HepG2 (cell line): ENCODE measurements around the gene FBF1. TPM values are rescaled to one million over a fixed set of nuclear protein-coding genes. Genes with fewer than 3 reads are reported as not detected.

Experiments
- AGO1 ChIP-seq: fragments of 200-400 bp; formaldehyde crosslinking; IDR thresholded peaks from 2 replicates; pipeline ENCODE4 v1.6.1; 2017; ENCODE audit warnings: mild to moderate bottlenecking, low read depth, low read length, moderate library complexity; ENCODE audit not compliant: poor library complexity, severe bottlenecking
- CCDC6 ChIP-seq: sonication (generic); formaldehyde crosslinking; IDR thresholded peaks from 2 replicates; pipeline ENCODE4 v1.8.1; 2022; ENCODE audit warnings: mild to moderate bottlenecking, missing genetic modification reagents, moderate library complexity
- CHD2 ChIP-seq: IDR thresholded peaks from 2 replicates; pipeline ENCODE4 v1.6.1; 2011; ENCODE audit warnings: low read depth, low read length, improper control_type of control experiment
- ESRRA ChIP-seq: sonication (generic); formaldehyde crosslinking; IDR thresholded peaks from 2 replicates; pipeline ENCODE4 v1.5.1; 2020; ENCODE audit warnings: mild to moderate bottlenecking, low read depth, missing genetic modification reagents
- FOSL1 ChIP-seq: sonication (generic); formaldehyde crosslinking; IDR thresholded peaks from 2 replicates; pipeline ENCODE4 v1.9.0; 2021; ENCODE audit warnings: missing genetic modification reagents, borderline replicate concordance
- GZF1 ChIP-seq: sonication (generic); formaldehyde crosslinking; IDR thresholded peaks from 2 replicates; pipeline ENCODE4 v1.5.1; 2020; ENCODE audit warnings: mild to moderate bottlenecking, missing genetic modification reagents
- MED13 ChIP-seq: sonication (generic); formaldehyde crosslinking; IDR thresholded peaks from 2 replicates; pipeline ENCODE4 v1.5.0; 2020; ENCODE audit warnings: missing genetic modification reagents
- MEIS1 ChIP-seq: sonication (generic); formaldehyde crosslinking; IDR thresholded peaks from 2 replicates; pipeline ENCODE4 v1.9.0; 2021; ENCODE audit warnings: mild to moderate bottlenecking, missing genetic modification reagents, moderate library complexity, borderline replicate concordance
- MZF1 ChIP-seq: sonication (generic); formaldehyde crosslinking; IDR thresholded peaks from 2 replicates; pipeline ENCODE4 v1.8.1; 2023; ENCODE audit warnings: mild to moderate bottlenecking, missing genetic modification reagents, borderline replicate concordance
- NR2F2 ChIP-seq: IDR thresholded peaks from 2 replicates; pipeline ENCODE4 v1.6.1; 2012; ENCODE audit warnings: low read depth, inconsistent platforms, borderline replicate concordance
- PAF1 ChIP-seq: IDR thresholded peaks from 2 replicates; pipeline ENCODE4 v1.6.1; 2016; ENCODE audit warnings: missing genetic modification reagents, missing compliant biosample characterization
- POGZ ChIP-seq: sonication (generic); formaldehyde crosslinking; IDR thresholded peaks from 2 replicates; pipeline ENCODE4 v1.4.0; 2020; ENCODE audit warnings: mild to moderate bottlenecking, missing genetic modification reagents
- SKIL ChIP-seq: sonication (generic); formaldehyde crosslinking; IDR thresholded peaks from 2 replicates; pipeline ENCODE4 v1.8.0; 2022; ENCODE audit warnings: missing genetic modification reagents, mild to moderate bottlenecking, moderate library complexity, borderline replicate concordance
- YEATS2 ChIP-seq: sonication (generic); formaldehyde crosslinking; IDR thresholded peaks from 2 replicates; pipeline ENCODE4 v1.4.0; 2020; ENCODE audit warnings: missing genetic modification reagents, borderline replicate concordance
- ZFP36 ChIP-seq: fragments of 150-350 bp; IDR thresholded peaks from 2 replicates; pipeline ENCODE4 v1.6.1; 2018; ENCODE audit warnings: borderline replicate concordance, low read length, low read depth; ENCODE audit not compliant: partially characterized antibody
- ZMYM4 ChIP-seq: sonication (generic); formaldehyde crosslinking; IDR thresholded peaks from 2 replicates; pipeline ENCODE4 v1.8.1; 2023; ENCODE audit warnings: mild to moderate bottlenecking, missing genetic modification reagents
- ZNF121 ChIP-seq: sonication (generic); formaldehyde crosslinking; IDR thresholded peaks from 2 replicates; pipeline ENCODE4 v1.5.0; 2020; ENCODE audit warnings: mild to moderate bottlenecking, missing genetic modification reagents
- ZNF136 ChIP-seq: sonication (generic); formaldehyde crosslinking; IDR thresholded peaks from 2 replicates; pipeline ENCODE4 v1.8.1; 2022; ENCODE audit warnings: low read depth, mild to moderate bottlenecking, moderate library complexity, missing genetic modification reagents
- ZNF143 ChIP-seq: sonication (generic); formaldehyde crosslinking; IDR thresholded peaks from 2 replicates; pipeline ENCODE4 v1.4.0; 2020; ENCODE audit warnings: missing genetic modification reagents
- ZNF160 ChIP-seq: sonication (generic); formaldehyde crosslinking; IDR thresholded peaks from 2 replicates; pipeline ENCODE4 v1.8.0; 2022; ENCODE audit warnings: mild to moderate bottlenecking, inconsistent platforms, missing genetic modification reagents
- ZNF329 ChIP-seq: sonication (generic); formaldehyde crosslinking; IDR thresholded peaks from 2 replicates; pipeline ENCODE4 v1.9.0; 2021; ENCODE audit warnings: low read depth, mild to moderate bottlenecking, missing genetic modification reagents
- ZNF335 ChIP-seq: sonication (generic); formaldehyde crosslinking; IDR thresholded peaks from 2 replicates; pipeline ENCODE4 v1.4.0; 2020; ENCODE audit warnings: missing genetic modification reagents
- ZNF34 ChIP-seq: sonication (generic); formaldehyde crosslinking; IDR thresholded peaks from 2 replicates; pipeline ENCODE4 v1.4.0; 2020; ENCODE audit warnings: mild to moderate bottlenecking, missing genetic modification reagents, borderline replicate concordance
- ZNF530 ChIP-seq: sonication (generic); formaldehyde crosslinking; IDR thresholded peaks from 2 replicates; pipeline ENCODE4 v1.5.0; 2020; ENCODE audit warnings: low read depth, mild to moderate bottlenecking, missing genetic modification reagents
- ZNF841 ChIP-seq: sonication (generic); formaldehyde crosslinking; IDR thresholded peaks from 2 replicates; pipeline ENCODE4 v1.8.1; 2023; ENCODE audit warnings: missing genetic modification reagents, borderline replicate concordance
- ZNF883 ChIP-seq: sonication (generic); formaldehyde crosslinking; IDR thresholded peaks from 2 replicates; pipeline ENCODE4 v1.5.1; 2020; ENCODE audit warnings: mild to moderate bottlenecking, missing genetic modification reagents; ENCODE audit errors: not compliant biosample characterization
- polyA plus RNA-seq, 8 experiments: library from polyadenylated mRNA; depleted of rRNA in 3 of 8; stranded (reverse) in 7 of 8; unstranded in 1 of 8; fragments of >200 nt; fragmentation: Illumina TruSeq in 4 of 8; extraction: Trizol in 4 of 8; gene quantifications; 2 replicates each; pipeline versions ENCODE4 v1.2.1 to v1.2.3, GENCODE V29; 2011 to 2016; ENCODE audit warnings: low read depth in 4 of 8, missing spikeins in 1 of 8, mixed read lengths in 1 of 8; ENCODE audit not compliant: insufficient read depth in 1 of 8
- total RNA-seq, 5 experiments: library from RNA; depleted of rRNA; stranded (reverse); fragments of >200 nt; fragmentation: Illumina TruSeq; extraction: Trizol; gene quantifications; 2 replicates each; pipeline ENCODE4 v1.2.3, GENCODE V29; 2016; ENCODE audit warnings: low read depth in 1 of 5
- TF ChIP-seq, protein P1 (sequence below): sonication (generic); formaldehyde crosslinking; IDR thresholded peaks from 2 replicates; pipeline ENCODE4; 2020; ENCODE audit warnings: missing genetic modification reagents, mild to moderate bottlenecking, borderline replicate concordance

FBF1 gene
- total and polyA plus RNA-seq, 2 of the 13 experiments (the other 11 are each of a cell fraction or from before 2014, with no cell fraction given): 2.4 to 8.1 TPM

DNA sequence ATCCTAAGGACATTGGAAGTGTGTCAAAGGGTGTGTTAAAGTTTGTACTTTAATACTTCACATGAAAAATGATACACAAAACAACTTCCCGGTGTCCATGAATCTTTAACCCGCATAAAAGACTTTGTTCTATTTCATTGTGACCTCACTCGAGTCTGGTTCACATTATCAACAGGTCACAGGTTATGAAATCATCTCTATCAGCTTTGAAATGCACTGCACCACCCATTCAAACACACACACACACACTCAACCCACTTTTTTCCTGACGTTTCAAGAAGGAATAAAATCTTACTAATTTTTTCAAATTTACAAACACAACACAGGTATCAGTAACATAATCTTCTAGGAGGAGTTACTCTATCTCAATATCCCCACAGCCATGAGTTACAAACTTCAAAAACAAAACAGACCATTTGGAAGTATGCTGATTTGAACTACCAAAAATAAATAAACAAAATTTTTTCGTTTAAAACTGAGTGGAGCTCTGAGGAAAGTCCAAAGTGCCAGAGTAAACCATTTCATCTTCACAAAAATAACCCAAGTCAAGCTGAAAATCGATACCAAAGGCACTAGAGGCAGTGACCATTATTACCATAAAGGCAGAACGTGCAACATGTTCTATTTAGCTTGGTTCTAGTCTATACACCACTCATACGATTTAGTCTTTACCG lies 35.5 kb upstream of the FBF1 start (continued):
- no peak for TF ChIP-seq PAF1 (CRISPR knock-in tag)
- no peak for TF ChIP-seq ZFP36
- no peak for TF ChIP-seq AGO1
- TF ChIP-seq, protein P1, sequence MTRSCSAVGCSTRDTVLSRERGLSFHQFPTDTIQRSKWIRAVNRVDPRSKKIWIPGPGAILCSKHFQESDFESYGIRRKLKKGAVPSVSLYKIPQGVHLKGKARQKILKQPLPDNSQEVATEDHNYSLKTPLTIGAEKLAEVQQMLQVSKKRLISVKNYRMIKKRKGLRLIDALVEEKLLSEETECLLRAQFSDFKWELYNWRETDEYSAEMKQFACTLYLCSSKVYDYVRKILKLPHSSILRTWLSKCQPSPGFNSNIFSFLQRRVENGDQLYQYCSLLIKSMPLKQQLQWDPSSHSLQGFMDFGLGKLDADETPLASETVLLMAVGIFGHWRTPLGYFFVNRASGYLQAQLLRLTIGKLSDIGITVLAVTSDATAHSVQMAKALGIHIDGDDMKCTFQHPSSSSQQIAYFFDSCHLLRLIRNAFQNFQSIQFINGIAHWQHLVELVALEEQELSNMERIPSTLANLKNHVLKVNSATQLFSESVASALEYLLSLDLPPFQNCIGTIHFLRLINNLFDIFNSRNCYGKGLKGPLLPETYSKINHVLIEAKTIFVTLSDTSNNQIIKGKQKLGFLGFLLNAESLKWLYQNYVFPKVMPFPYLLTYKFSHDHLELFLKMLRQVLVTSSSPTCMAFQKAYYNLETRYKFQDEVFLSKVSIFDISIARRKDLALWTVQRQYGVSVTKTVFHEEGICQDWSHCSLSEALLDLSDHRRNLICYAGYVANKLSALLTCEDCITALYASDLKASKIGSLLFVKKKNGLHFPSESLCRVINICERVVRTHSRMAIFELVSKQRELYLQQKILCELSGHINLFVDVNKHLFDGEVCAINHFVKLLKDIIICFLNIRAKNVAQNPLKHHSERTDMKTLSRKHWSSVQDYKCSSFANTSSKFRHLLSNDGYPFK (CRISPR knock-in tag): no peak
- TF ChIP-seq ZNF121: no peak
- no peak for TF ChIP-seq ZNF160 (CRISPR knock-in tag)
- no peak for TF ChIP-seq ZNF841
- TF ChIP-seq ZNF883 (CRISPR knock-in tag): no peak
- no peak for TF ChIP-seq MZF1 (CRISPR knock-in tag)
- no peak for TF ChIP-seq ZMYM4 (CRISPR knock-in tag)
- TF ChIP-seq NR2F2: peak; percentile 80
- TF ChIP-seq ZNF136 (CRISPR knock-in tag): no peak
- 0 out of 2 replicates have a peak, but pooled peaks have one; percentile 19 for TF ChIP-seq ESRRA (CRISPR knock-in tag)
- no peak for TF ChIP-seq GZF1 (CRISPR knock-in tag)
- no peak for TF ChIP-seq YEATS2 (CRISPR knock-in tag)
- no peak for TF ChIP-seq MEIS1 (CRISPR knock-in tag)
- no peak for TF ChIP-seq ZNF329 (CRISPR knock-in tag)
- TF ChIP-seq FOSL1 (CRISPR knock-in tag): no peak
- TF ChIP-seq ZNF530 (CRISPR knock-in tag): no peak
- TF ChIP-seq CHD2: no peak
- TF ChIP-seq SKIL (CRISPR knock-in tag): peak; percentile 70; the same call in 1 of the 2 replicates
- TF ChIP-seq ZNF335 (CRISPR knock-in tag): no peak; the same call in 1 of the 2 replicates
- TF ChIP-seq MED13: no peak
- TF ChIP-seq ZNF143 (CRISPR knock-in tag): no peak
- peak; percentile 35; the same call in 1 of the 2 replicates for TF ChIP-seq POGZ (CRISPR knock-in tag)
- no peak for TF ChIP-seq ZNF34 (CRISPR knock-in tag)
- TF ChIP-seq CCDC6 (CRISPR knock-in tag): no peak
